Raji (cell line): ENCODE results near the gene RELT.

Source experiments
- POLR2A ChIP-seq: IDR thresholded peaks from 2 replicates; pipeline ENCODE4 v1.6.1; 2011; ENCODE audit warnings: low read depth, low read length, control low read depth; ENCODE audit not compliant: insufficient read depth

Gene RELT

DNA sequence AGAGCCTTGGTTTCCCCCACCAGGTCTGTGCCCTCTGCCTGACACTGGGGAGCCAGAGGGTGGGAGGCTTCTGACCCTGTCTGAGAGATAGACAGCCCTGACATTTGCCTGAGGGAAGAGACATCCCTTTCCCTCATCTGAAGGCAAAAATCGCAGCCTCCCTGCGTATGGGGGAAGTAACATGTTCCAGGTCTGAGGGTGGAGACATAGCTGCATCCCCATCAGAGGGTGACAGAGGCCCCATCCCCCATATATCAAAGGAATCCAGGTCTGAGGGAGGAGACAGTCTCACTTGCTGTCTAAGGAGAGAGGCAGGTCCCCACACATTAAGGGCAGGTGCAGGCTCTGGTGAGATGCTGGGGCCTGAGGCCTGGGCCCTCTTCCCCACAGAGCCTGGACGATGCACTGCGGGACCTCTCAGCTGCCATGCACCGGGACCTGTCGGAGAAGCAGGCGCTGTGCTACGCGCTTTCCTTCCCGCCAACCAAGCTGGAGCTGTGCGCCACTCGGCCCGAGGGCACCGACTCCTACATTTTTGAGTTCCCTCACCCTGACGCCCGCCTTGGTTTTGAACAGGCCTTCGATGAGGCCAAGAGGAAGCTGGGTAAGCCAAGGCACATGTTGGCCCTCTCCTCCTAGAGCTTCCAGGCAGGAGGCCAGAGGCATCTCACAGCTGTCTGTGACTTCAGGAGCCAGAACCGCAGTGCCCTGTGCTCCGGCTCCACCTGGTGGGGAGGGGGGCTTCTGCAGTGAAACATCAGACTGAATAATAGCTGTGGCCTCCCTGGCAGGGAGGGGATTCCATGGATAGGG lies 16.1 kb upstream of the RELT start:
- TF ChIP-seq POLR2A, result no peak

DNA sequence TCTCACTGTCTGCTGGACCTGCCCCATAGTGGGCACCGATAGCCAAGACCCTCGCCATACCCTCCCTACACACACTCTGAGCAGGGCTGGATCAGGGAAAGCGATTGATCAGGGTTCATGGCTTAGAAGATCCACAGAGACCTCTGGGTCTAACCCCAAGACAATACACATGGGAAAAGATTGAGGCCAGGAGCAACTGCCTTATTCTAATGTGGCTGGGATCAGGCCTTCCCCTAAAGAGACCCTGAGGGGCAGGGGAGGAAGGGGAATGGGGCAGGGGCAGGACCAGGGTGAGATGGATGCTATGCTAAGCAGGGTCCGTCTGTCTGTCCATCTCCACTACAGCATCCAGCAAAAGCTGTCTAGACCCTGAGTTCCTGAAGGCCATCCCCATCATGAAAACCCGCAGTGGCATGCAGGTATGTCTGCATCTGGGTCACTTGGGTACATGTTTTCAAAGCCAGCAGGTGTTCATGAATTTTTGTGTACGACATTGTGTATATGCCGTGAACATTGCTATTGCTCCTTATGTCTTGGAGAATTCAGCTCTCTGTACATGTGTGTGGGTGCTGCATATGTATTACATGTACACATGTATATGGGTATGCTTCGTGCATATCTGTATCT lies 15.3 kb upstream of the RELT start:
- no peak for TF ChIP-seq POLR2A

GRCh38 chr11:73361953-73362776 lies 14.0 kb upstream of the RELT start:
- TF ChIP-seq POLR2A, result no peak

- TF ChIP-seq POLR2A, result no peak
Observed at GRCh38 chr11:73363147-73363546, 13.1 kb upstream of the RELT start.

DNA sequence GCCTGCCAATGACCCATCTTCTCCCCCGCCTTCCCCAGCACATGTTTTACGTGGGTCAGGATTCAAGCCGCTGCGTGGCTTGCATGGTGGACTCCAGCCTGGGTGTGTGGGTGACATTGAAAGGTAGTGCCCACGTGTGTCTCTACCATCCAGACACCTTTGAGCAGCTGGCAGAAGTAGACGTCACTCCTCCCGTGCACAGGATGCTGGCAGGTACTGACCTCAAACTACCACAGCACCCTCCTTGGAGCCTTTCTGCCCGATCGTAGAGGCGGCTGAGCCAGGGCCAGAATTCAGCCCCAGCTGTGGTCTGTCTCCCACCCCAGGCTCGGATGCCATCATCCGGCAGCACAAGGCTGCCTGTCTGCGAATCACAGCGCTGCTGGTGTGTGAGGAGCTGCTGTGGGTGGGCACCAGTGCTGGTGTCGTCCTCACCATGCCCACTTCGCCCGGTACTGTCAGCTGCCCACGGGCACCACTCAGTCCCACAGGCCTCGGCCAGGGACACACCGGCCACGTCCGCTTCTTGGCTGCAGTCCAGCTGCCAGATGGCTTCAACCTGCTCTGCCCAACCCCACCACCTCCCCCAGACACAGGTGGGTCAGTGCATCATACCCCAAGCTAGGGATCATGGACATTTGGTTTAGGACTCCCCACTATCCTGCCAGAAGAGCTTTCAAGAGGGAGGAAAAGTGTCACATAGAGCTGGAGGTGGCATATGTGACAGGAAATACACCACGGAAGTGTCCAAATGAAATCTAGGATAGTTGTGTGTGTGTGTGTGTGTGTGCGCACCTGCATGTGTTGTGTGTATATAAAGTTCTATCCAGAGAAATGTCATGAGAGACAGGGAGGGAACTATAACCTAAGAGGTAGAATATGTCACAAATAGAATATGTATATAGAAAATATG lies 10.6 kb upstream of the RELT start:
- no peak for TF ChIP-seq POLR2A

DNA sequence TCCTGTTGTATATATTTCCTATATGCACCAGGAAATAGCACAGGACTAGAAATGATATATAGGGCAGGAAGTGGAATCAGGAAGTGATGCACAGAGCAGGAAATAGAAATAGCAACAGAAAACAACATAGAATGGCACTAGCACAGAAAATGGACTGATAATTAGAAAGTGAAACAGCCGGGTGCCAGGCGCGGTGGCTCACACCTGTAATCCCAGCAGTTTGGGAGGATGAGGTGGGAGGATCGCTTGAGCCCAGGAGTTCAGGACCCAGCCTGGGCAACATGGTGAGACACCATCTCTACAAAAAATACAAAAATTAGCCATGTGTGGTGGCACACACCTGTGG lies 10.0 kb upstream of the RELT start:
- TF ChIP-seq POLR2A, result no peak

DNA sequence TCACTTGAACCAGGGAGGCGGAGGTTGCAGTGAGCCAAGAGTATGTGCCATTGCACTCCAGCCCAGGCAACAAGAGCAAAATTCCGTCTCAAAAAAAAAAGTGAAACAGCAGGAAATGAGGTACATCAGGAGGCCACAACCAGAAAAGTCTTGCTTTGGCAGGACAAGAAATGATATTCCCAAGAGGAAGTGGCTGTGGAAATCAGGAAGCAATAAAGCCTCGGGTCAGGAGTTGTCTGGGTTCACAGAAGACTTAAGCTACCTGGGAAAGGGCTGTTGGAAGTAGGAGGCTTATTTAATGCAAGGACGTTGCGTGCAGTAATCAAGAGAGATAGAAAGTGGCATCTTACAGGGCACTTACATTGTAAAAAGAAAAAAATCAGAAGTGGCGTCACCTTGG lies 9.2 kb upstream of the RELT start:
- no peak for TF ChIP-seq POLR2A

DNA sequence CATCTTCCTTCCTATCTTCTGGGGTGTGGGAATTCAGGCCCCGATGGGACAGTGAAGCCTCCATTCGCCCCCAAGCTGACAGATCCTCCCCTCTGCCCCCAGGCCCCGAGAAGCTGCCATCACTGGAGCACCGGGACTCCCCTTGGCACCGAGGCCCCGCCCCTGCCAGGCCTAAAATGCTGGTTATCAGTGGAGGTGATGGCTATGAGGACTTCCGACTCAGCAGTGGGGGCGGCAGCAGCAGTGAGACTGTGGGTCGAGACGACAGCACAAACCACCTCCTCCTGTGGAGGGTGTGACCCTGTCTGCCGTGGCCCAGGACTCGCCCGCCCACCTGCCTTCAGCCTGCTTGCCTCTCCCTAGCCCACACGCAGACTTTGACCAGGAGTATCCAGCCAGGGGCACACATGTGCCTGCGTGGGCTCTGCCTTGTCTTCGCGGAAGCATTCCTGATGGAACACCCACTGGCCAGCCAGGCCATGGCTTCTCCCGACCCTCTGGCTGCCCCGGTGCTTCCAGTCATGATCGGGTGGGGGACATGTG lies 8.6 kb upstream of the RELT start:
- no peak for TF ChIP-seq POLR2A

GRCh38 chr11:73372375-73372993 lies 3.7 kb upstream of the RELT start:
- no peak for TF ChIP-seq POLR2A

- TF ChIP-seq POLR2A, result no peak
Observed at GRCh38 chr11:73374151-73374550, 2.0 kb upstream of the RELT start.

GRCh38 chr11:73375830-73376159 lies 404 bp upstream of the RELT start:
- TF ChIP-seq POLR2A, result no peak

DNA sequence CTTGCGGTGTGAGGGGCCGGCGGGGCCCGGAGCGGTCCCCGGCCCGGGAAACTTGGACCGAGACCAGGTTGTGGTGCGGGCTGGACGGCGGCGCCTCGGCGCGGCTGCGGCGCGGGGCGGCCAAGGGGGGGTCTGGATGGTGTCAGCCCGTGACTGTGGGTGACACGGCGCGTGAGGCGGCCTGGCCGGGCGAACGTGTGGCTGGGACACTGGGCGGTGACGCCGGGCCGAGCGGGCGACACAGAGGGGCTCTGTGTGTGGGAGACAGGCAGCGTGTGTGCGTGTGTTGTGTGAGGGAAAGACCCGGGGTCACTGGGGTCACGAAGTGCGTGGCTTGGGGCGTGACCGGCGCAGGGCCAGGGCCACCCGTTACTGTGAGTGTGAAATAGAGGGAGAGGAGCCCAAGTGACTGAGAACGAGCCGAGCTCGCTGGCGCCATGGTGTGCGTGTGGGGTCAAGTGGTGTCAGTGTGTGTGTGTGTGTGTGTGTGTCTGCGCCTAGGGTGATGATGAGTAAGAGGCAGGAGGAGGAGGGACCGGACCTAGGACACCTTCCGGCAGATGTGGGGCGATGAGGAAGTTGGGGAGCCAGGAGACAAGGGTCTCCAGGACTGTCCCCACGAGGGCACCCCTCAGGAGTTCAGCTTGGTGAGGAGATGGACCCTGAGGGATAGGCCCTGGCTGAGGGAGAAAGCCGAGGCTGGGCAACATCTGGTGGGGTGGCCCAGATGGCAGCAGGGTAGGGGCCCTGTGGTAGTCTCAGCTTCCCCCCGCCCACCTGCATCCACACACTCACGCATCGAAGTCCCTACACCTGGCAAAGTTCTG lies 817 bp downstream of the RELT start:
- peak; percentile 89 for TF ChIP-seq POLR2A

DNA sequence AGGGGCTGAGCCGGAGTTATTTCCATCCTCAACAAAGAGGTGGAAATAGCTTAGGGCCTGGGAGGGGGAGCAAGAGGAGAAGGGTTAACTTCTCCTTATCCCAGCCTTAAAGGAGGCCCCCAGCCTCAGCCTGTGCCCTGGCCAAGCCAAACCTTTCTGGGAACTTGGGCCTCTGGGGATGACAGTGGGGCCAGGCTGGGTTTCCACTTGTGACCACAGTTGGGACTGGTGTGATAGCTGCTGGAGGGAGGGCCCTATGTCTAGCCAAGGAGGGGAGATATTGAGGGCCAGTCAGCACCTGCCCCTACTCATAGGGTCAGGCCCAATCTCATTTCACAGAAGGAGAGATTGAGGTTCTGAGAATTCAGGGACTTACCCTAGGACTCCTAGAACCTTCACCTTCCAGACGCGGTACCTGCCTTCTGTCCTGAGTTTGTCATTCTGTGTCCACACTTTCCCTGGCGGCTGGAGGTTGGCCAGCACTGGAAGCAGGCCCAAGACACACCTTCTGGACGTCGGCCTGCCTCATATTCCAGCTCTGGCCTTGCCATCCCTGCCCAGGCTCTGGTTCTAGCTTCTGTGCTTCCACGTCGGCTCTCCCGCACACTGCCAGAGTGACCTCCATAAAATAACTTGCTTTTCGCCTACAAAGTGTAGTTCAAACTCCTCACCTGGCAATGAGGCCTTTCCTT lies 3.1 kb downstream of the RELT start:
- TF ChIP-seq POLR2A, result no peak
